Activated T-cell treated with anti-CD3 and anti-CD28 coated beads, Interleukin-2, amount 50 U/mL, for 48 hours (primary cell): ENCODE results near the gene NLK.
"Not testable (repeated sequence)": the region's sequence is repeated elsewhere in the genome, so short reads cannot be mapped to it uniquely, and the experiment has no call there.

Experiments used
- DNase-seq, 2 experiments: peaks; one replicate each; pipeline ENCODE4 v3.0.0-alpha.2; 2020

NLK gene

DNA sequence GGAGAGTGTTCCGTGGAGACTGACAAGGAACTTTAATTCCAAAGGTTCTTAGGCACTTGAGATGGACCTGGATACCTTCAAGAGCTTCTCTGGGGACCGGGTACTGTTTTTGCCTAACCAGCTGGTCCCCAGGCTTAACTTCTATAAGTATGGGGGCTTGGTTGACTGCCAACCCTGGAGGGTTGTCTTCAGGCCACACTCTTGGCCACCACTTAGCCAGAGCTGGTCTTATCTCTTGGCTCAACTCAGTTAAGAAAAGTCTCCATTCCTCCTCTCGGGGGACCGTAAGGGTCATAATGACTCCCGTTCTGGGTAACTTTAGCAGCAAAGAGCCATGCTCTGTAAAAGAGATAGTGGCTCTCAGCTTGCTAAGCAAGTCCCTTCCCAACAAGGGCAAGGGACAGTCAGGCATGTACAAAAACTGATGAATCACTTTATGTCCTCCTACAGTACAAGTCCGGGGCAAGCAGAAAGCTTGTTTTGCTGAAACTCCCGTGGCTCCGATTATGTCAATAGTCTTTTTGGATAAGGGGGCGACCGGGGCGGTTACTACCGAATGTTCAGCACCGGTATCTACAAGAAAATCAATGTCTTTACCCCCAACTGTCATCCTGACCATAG, 193.7 kb downstream of the NLK start:
- not testable (repeated sequence) for DNase-seq

DNA sequence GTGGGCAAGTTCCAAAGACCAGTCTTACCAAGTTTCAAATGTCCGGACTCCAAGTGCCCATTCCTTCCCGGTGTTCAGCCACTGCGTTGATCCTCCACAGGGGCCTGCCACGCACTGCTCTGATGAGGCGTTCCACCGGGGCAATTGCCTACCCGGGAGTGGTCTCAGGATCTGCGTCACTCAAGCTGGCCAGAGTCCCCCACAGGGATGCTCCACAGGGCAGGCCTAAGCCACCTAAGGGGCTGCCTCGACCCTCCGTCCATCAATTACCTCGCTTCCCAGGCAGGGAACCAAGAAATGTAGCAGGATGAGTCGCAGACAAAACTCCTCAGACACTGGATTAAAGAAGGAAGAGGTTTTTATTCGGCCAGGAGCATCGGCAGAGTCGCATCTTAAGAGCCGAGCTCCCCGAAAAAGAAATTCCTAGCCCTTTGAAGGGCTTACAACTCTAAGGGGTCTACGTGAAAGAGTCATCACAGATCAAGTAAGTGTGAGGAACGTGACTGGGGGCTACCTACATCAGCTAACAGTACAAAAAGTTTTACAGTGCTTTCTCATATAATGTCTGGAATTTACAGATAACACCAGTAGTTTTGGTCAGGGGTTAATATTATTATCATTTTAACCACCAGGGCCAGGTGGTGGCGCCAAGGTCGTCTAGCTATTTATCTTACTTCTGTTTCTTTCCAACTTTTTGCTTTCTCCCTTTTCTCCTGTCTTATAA, 196.2 kb downstream of the NLK start:
- DNase-seq = not testable (repeated sequence)

DNA sequence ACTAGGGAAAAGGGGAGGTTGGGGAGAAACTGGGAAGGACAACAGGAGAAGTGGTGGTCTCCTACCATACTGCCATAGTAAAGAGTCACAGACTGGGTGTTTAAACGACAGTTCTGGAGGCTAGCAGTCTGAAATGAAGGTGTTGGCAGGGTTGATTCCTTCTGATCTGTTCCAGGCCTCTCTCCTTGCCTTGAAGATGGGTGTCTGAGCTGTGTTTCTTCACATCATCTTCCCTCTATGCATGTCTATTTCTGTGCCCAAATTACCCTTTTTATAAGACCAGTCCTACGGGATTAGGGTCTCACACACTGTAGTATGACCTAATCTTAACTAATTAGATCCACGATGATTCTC, 196.8 kb downstream of the NLK start:
- no peak for DNase-seq

DNA sequence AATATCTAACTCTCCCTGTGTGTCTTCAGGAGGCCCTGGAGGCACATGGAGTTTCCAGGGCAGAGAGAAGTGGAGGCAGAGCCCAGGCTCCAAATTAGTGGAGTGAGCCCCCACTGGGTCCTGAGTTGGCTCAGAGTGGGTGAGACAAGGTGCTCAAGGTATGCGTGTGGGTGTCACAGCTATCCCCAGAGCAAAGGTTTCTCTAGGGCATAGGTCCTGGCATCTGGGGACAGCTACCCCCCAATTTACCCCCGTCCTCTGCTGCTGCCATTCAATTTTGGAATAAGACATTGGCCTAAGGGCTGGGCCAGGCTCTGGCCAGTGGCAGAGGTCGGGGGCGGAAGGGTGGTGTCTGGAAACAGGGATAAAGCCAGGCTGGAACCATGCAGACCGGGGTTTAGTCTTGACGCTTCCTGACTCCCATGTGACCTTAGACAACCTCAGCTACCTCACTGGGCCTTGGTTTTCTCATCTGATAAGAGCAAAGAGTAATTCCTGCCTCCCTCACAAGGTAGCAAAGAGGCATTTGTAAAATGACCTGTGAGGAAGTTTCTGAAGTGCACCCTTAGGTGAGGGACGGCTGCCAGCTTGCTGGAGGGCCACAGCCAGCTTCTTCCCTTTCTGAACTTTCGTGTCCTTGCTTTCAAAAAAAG, 198.3 kb downstream of the NLK start:
- DNase-seq = no peak

DNA sequence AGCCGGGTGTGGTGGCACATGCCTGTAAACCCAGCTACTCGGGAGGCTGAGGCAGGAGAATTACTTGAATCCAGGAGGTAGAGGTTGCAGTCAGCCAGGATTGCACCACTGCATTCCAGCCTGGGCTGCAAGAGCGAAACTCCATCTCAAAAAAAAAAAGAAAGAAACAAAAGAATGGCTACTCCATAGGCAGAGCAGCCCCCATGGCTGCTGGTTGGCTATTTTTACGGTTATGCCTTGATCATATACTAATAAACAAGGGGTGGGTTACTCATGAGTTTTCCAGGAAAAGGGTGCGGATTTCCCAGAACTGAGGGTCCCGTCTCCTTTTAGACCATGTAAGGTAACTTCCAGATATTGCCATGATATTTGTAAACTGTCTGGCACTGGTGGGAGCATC, 200.3 kb downstream of the NLK start:
- no peak for DNase-seq

DNA sequence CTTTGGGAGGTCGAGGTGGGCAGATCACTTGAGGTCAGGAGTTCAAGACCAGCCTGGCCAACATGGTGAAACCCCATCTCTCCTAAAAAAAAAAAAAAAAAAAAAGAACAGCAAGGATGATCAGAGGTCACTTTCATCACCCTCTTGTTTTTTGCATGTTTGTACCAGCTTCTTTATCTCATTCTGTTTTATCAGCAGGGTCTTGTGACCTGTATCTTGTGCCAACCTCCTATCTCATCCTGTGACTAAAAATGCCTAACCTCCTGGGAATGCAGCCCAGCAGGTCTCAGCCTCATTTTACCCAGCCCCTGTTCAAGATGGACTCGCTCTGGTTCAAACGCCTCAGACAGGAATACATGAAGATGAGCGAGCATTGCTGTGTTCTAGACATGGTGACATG, 200.8 kb downstream of the NLK start:
- DNase-seq = not testable (repeated sequence)

DNA sequence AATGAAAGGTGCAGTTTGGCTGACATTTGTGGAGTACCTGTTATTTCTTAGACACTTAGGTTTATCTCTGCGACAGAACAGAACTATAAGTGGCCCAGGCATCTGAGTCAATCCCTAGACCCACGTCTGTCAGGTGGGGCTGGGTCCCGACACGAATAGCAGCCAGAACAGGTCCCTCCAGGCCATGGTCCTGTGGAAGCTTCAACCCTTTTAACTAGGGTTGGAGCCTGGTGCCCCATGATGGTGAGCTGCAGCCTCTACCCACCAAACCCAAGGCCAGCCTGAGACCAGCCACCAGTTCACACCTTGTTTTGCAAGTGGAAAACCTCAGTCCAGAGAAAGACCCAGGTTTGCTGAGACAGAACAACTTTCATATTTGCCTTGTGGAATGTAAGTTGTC, 202.0 kb downstream of the NLK start:
- no peak for DNase-seq
